NT2/D1 (cell line): ENCODE measurements around the gene KRT12.

Source experiments
- YY1 ChIP-seq: IDR thresholded peaks from 2 replicates; pipeline ENCODE4 v1.6.1; 2011; ENCODE audit not compliant: insufficient read length, insufficient read depth
- ZNF274 ChIP-seq: IDR thresholded peaks from 2 replicates; pipeline ENCODE4 v1.6.1; 2011; ENCODE audit warnings: mild to moderate bottlenecking, low read depth, low read length

DNA sequence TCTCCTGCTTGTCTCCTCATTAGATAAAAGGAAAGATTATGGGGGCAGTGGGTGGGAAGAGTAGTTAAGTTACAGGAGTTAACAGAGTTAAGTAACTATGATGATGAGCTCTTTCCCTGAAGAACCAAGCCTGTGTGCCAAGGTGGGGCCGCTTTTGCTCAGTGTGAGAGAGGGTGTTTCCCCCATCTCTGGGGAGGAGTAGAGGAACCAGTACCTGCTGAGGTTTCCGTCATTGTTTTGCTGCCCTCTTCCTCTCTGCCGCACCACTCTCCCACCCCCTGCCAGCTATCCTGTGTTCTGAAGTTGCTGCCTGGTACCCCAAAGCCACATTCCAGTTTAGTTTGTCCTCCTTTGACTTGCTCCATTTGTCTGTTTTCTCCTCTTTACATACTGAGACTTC lies 23.8 kb downstream of the KRT12 start:
- TF ChIP-seq ZNF274 = no peak
- no peak for TF ChIP-seq YY1
